A549 (cell line): Measurements from ENCODE around the gene PKP1.

Experiments used
- EP300 ChIP-seq, 2 experiments: fragments of >200 bp; sonication (Bioruptor Twin); formaldehyde crosslinking; IDR thresholded peaks; 2 replicates in 1 of 2; 3 replicates in 1 of 2; pipeline ENCODE4 v1.6.1; 2016 to 2017
- GATA3 ChIP-seq: IDR thresholded peaks from 2 replicates; pipeline ENCODE4 v1.6.1; 2012; ENCODE audit warnings: borderline replicate concordance
- MAFK ChIP-seq: fragments of 450-650 bp; IDR thresholded peaks from 2 replicates; pipeline ENCODE4 v1.6.1; 2014; ENCODE audit not compliant: partially characterized antibody
- MYC ChIP-seq: IDR thresholded peaks from 2 replicates; pipeline ENCODE4 v1.6.1; 2012; ENCODE audit warnings: mild to moderate bottlenecking, inconsistent platforms, low read length, improper control_type of control experiment, borderline replicate concordance
- NR3C1 ChIP-seq: fragments of >200 bp; sonication (Bioruptor Twin); formaldehyde crosslinking; IDR thresholded peaks from 3 replicates; pipeline ENCODE4 v1.6.1; 2017
- POLR2A ChIP-seq: IDR thresholded peaks from 2 replicates; pipeline ENCODE4 v1.6.1; 2012; ENCODE audit warnings: mild to moderate bottlenecking, low read length
- RFX5 ChIP-seq: fragments of 450-650 bp; IDR thresholded peaks from 2 replicates; pipeline ENCODE4 v1.7.1; 2014; ENCODE audit warnings: antibody characterized with exemption, mild to moderate bottlenecking, moderate library complexity
- ZSCAN20 ChIP-seq: fragments of 250-450 bp; sonication (Bioruptor Pico); IDR thresholded peaks from 2 replicates; pipeline ENCODE4 v1.8.0; 2022; ENCODE audit warnings: mild to moderate bottlenecking, moderate library complexity
- TF ChIP-seq, protein P1 (sequence below): fragments of >200 bp; sonication (Bioruptor Twin); formaldehyde crosslinking; IDR thresholded peaks from 3 replicates; pipeline ENCODE4 v1.5.1; 2016

DNA sequence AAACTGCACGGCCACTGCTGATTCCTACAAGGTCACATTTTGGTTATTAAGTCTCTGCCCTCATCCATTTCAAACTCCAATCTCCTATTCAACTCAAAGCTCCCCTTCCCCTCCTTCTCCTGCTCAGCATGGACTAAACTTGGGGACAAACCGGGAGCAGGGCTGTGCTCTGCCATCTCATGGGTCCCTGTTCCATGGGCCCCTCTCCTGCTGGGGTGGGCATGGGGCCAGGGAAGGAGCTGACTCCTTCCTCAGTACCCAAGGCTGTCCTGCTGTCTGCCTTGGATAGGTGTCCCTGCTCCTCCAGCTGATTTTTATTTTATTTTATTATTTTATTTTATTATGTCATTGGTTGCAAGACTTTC is 67.0 kb downstream of the PKP1 start:
- TF ChIP-seq POLR2A (no peak), GATA3 (no peak), ZSCAN20 (CRISPR knock-in tag) (no peak), MAFK (no peak), MYC (no peak), RFX5 (no peak), NR3C1 (no peak), EP300 (IDR thresholded peaks at IDR 0.05) (no peak)
- TF ChIP-seq, protein P1, sequence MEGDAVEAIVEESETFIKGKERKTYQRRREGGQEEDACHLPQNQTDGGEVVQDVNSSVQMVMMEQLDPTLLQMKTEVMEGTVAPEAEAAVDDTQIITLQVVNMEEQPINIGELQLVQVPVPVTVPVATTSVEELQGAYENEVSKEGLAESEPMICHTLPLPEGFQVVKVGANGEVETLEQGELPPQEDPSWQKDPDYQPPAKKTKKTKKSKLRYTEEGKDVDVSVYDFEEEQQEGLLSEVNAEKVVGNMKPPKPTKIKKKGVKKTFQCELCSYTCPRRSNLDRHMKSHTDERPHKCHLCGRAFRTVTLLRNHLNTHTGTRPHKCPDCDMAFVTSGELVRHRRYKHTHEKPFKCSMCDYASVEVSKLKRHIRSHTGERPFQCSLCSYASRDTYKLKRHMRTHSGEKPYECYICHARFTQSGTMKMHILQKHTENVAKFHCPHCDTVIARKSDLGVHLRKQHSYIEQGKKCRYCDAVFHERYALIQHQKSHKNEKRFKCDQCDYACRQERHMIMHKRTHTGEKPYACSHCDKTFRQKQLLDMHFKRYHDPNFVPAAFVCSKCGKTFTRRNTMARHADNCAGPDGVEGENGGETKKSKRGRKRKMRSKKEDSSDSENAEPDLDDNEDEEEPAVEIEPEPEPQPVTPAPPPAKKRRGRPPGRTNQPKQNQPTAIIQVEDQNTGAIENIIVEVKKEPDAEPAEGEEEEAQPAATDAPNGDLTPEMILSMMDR = no peak
